Esophagus muscularis mucosa (tissue), 4 donors: ENCODE data around the gene TALDO1. TPM values are rescaled to one million over a fixed set of nuclear protein-coding genes. Genes with fewer than 3 reads are reported as not detected.

Experiments used
- DNase-seq: peaks from one replicate; pipeline ENCODE4 v3.0.0-alpha.2; 2017; ENCODE audit errors: extremely low spot score
- H3K27ac ChIP-seq, 4 donors: fragments of 200-600 bp; sonication (generic); replicated peaks in 1 of 4; 1 replicate in 3 of 4; 2 replicates in 1 of 4; pipeline ENCODE4 v1.5.1; 2016 to 2019; ENCODE audit warnings: mild to moderate bottlenecking in 1 of 4
- H3K27me3 ChIP-seq, 4 donors: fragments of 200-600 bp; sonication (generic); one replicate each; pipeline versions ENCODE4 v1.5.1 to v1.6.0; 2016 to 2019
- H3K36me3 ChIP-seq, 4 donors: fragments of 200-600 bp; sonication (generic); one replicate each; pipeline ENCODE4 v1.5.1; 2016 to 2019
- H3K4me1 ChIP-seq, 4 donors: fragments of 200-600 bp; sonication (generic); one replicate each; pipeline ENCODE4 v1.5.1; 2016 to 2019
- H3K4me3 ChIP-seq, 4 donors: fragments of 200-600 bp; sonication (generic); 1 replicate in 2 of 4; 2 replicates in 2 of 4; pipeline ENCODE4 v1.5.1; 2016 to 2019; ENCODE audit warnings: mild to moderate bottlenecking in 4 of 4, moderate library complexity in 1 of 4
- H3K9me3 ChIP-seq, 4 donors: fragments of 200-600 bp; sonication (generic); 1 replicate in 3 of 4; 2 replicates in 1 of 4; pipeline ENCODE4 v1.5.1; 2016 to 2019
- EP300 ChIP-seq: sonication (generic); formaldehyde crosslinking; IDR thresholded peaks from one replicate; pipeline ENCODE4 v1.6.1; 2017; ENCODE audit warnings: antibody characterized with exemption
- POLR2A ChIP-seq: fragments of 450-650 bp; IDR thresholded peaks from one replicate; pipeline ENCODE4 v1.6.1; 2017; ENCODE audit warnings: antibody characterized with exemption, moderate library complexity, mild to moderate bottlenecking, low read depth
- POLR2AphosphoS5 ChIP-seq, 2 donors: sonication (generic); formaldehyde crosslinking; IDR thresholded peaks; one replicate each; pipeline ENCODE4 v1.6.1; 2017; ENCODE audit warnings: antibody characterized with exemption in 2 of 2
- WGBS: methylation state at CpG from one replicate; pipeline ENCODE4 v1.1.5; 2018; 5-methylcytosine and 5-hydroxymethylcytosine counted together
- intact Hi-C: fragments of 100-400 bp; cut with DNase I; formaldehyde crosslinking; loops from one replicate; pipeline ENCODE4 v1.15.1; 2023
- total RNA-seq, 4 donors: library from RNA; depleted of rRNA; stranded (reverse); fragments of >200 nt; gene quantifications; one replicate each; pipeline versions ENCODE4 v1.1.0 to v1.2.1, GENCODE V29; 2016
- TF ChIP-seq, protein P1 (sequence below), 3 experiments: fragments of 200-600 bp in 2 of 3; fragments of 450-650 bp in 1 of 3; sonication (generic) in 2 of 3; IDR thresholded peaks; one replicate each; pipeline ENCODE4 v1.5.1; 2017 to 2019; ENCODE audit warnings: antibody characterized with exemption in 3 of 3, mild to moderate bottlenecking in 2 of 3, moderate library complexity in 1 of 3

The TALDO1 gene
- total RNA-seq, 4 donors from 2014 or later, result 168 to 231 (median 186) TPM

DNA sequence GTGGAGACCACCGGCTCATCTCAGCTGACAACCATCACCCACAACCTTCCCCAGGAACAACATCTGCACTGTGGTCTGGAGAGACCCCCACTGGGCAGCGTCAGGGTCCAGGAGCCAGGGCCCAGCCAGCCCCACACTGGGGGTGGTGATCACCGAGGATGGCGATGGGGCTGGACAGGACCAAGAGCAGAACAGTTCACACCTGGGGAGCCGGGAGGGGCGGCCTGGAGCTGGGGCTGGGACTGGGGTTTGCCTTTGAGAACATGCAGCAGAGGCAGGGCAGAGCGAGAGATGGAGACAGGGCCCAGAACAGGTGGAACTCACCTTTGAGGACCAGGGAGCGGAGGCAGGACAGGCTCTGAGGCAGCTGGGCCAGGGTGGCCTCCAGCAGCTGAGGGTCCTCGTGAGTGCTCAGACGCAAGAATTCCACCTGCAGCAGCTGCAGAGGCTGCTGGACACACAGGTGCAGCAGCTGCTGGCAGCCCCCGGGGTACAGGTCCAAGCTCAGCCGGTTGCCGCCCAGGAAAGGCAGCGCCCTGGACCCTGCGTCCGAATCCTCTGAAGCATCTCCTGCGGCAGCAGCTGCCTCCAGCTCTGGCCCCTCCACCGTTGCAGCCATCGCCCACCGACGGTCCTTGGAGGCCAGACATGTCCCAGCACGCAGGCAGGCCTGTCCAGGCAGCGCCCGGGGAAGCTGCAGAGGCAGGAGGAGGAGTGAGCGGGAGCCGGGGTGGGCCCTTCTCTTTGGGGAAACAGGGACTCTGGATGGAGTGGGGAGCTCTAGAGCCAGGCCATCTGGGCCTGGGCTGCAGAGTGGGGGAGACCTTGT, 56.7 kb downstream of the TALDO1 start:
- 44% methylated on average over 10 of the region's 26 CpGs for WGBS
- no peak for TF ChIP-seq POLR2AphosphoS5 (IDR thresholded peaks at IDR 0.05)
- TF ChIP-seq POLR2A, result no peak
- TF ChIP-seq, protein P1, sequence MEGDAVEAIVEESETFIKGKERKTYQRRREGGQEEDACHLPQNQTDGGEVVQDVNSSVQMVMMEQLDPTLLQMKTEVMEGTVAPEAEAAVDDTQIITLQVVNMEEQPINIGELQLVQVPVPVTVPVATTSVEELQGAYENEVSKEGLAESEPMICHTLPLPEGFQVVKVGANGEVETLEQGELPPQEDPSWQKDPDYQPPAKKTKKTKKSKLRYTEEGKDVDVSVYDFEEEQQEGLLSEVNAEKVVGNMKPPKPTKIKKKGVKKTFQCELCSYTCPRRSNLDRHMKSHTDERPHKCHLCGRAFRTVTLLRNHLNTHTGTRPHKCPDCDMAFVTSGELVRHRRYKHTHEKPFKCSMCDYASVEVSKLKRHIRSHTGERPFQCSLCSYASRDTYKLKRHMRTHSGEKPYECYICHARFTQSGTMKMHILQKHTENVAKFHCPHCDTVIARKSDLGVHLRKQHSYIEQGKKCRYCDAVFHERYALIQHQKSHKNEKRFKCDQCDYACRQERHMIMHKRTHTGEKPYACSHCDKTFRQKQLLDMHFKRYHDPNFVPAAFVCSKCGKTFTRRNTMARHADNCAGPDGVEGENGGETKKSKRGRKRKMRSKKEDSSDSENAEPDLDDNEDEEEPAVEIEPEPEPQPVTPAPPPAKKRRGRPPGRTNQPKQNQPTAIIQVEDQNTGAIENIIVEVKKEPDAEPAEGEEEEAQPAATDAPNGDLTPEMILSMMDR (IDR thresholded peaks at IDR 0.05), result no peak
- no peak for TF ChIP-seq EP300
- Histone ChIP-seq H3K27ac (peak overlapping the region in 2 of 4 donors; percentile 95), H3K9me3 (no peaks in the 10 kb centered on the region), H3K4me3 (peak overlapping the region; percentile 63 to 75 (median 68)), H3K27me3 (no peaks in the 10 kb centered on the region), H3K4me1 (peaks cover 31 to 44% (median 38%) of the 10 kb centered on the region in 4 donors), H3K36me3 (peaks cover 14 to 43% (median 39%) of the 10 kb centered on the region in 4 donors)
- intact Hi-C loops, result no loop called here
- no peak for DNase-seq

DNA sequence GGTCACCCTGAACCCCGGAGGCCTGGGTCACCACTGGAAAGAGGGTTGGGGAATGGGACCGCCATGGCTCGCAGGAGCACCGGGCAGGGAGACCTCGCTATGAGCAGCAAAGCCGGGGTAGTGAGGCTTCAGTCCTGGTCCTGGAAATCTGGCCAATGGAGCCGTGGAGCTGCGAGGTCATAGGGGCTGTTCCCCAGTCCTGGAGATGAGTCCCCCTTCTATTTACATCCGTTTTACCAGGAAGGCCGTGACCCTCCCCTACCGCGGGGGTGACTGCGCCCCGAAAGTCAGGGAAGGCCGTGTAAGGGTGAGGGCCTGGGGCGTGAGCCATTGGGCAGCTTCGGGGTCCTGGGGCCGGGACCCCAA, 57.3 kb downstream of the TALDO1 start:
- H3K4me3 ChIP-seq, result peak overlapping the region; percentile 63 to 75 (median 68)
- DNase-seq, result no peak
- H3K36me3 ChIP-seq, result peaks cover 8 to 37% (median 34%) of the 10 kb centered on the region in 4 donors
- H3K27ac ChIP-seq, result peak overlapping the region; percentile 84 to 95 (median 92)
- H3K9me3 ChIP-seq, result no peaks in the 10 kb centered on the region
- WGBS, result 0% methylated on average over 2 of the region's 18 CpGs
- H3K4me1 ChIP-seq, result peaks cover 31 to 46% (median 38%) of the 10 kb centered on the region in 4 donors
- H3K27me3 ChIP-seq, result no peaks in the 10 kb centered on the region
- intact Hi-C loops, result no loop called here
- TF ChIP-seq POLR2AphosphoS5 (IDR thresholded peaks at IDR 0.05) (no peak), EP300 (no peak), POLR2A (no peak)
- TF ChIP-seq, protein P1 (IDR thresholded peaks at IDR 0.05), result no peak

DNA sequence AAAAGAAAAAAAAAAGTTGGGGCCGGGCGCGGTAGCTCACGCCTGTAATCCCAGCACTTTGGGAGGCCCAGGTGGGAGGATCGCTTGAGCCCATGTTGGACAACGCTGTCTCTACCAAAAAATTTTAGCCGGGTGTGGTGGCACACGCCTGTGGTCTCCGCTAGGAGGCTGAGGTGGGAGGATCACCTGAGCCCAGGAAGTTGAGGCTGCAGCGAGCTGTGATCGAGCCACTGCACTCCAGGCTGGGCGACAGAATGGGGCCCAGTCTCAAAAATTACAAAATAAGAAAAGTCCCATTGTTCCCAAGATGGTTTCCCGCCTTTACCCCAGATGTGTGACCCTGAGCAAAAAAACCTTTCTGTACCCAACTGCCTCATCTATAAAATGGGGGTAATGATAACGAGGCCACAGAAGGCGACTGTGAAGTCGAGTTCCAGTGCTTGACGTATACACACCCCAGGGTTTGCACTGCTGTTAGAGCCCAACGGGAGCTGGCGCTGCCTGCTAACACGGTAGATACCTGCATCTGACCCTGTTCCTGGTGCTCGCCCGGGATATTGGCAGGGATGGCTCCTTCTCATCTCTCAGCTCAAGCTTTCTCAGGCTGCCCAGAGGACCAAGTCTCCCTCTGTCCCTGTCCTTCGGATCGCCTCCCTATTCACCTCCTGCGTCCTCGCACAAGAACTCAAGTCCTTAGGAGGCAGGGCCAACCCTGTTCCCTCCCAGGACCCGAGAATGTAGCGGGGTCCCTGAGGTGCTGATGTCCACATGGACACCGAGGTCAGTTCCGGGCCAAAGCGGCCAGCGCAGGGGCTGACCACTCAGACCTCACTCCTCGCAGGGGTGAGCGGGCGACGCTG, 61.4 kb downstream of the TALDO1 start:
- Histone ChIP-seq H3K27me3 (no peaks in the 10 kb centered on the region), H3K36me3 (peaks cover 24 to 27% (median 26%) of the 10 kb centered on the region in 4 donors), H3K9me3 (no peaks in the 10 kb centered on the region), H3K4me1 (peaks cover 44 to 66% (median 59%) of the 10 kb centered on the region in 4 donors), H3K4me3 (peak overlapping the region; percentile 87 to 98 (median 90)), H3K27ac (peak overlapping the region; percentile 89 to 99 (median 96))
- TF ChIP-seq, protein P1 (IDR thresholded peaks at IDR 0.05), result no peak
- TF ChIP-seq EP300 (no peak), POLR2AphosphoS5 (IDR thresholded peaks at IDR 0.05) (no peak), POLR2A (no peak)
- intact Hi-C loops, result no loop called here
- DNase-seq, result no peak
- WGBS, result 74% methylated on average over 17 of the region's 36 CpGs

- intact Hi-C loops, result no loop called here
- H3K27me3 ChIP-seq, result no peaks in the 10 kb centered on the region
- H3K4me3 ChIP-seq, result peak within 1 kb of the TSS; percentile 87 to 98 (median 90)
- WGBS, result 0% methylated on average over 23 of the region's 81 CpGs
- no peak for TF ChIP-seq EP300
- TF ChIP-seq POLR2AphosphoS5 (IDR thresholded peaks at IDR 0.05), result peak; percentile 96
- TF ChIP-seq, protein P1 (IDR thresholded peaks at IDR 0.05), result no peak
- peak; percentile 93 for TF ChIP-seq POLR2A
- no peaks in the 10 kb centered on the region for H3K9me3 ChIP-seq
- peaks cover 35 to 57% (median 51%) of the 10 kb centered on the region in 4 donors for H3K4me1 ChIP-seq
- peaks cover 24 to 35% (median 33%) of the 10 kb centered on the region in 4 donors for H3K36me3 ChIP-seq
- H3K27ac ChIP-seq, result peak within 1 kb of the TSS; percentile 89 to 99 (median 96)
- peak; percentile 100 for DNase-seq
Measured at GRCh38 chr11:809287-810039, 62.2 kb downstream of the TALDO1 start, which contains the start of gene RPLP2. Gene RPLP2 (plus strand): TSS chr11:809967. CDS start chr11:810235, 268 bp downstream.
